SU-DHL-6 (cell line): ENCODE measurements around the gene DDX56.

Experiments
- H2AFZ ChIP-seq: fragments of 200-600 bp; sonication (generic); 2 replicates; pipeline ENCODE4 v1.6.1; 2014; ENCODE audit warnings: low read depth, mild to moderate bottlenecking, moderate library complexity, mixed read lengths, antibody characterized with exemption, low read length; ENCODE audit not compliant: severe bottlenecking
- H3F3A ChIP-seq: fragments of 200-600 bp; shearing (Covaris generic); 2 replicates; pipeline ENCODE4 v1.6.0; 2016; ENCODE audit warnings: antibody characterized with exemption, mild to moderate bottlenecking; ENCODE audit not compliant: insufficient read depth
- H3K27ac ChIP-seq: fragments of 200-600 bp; sonication (generic); 2 replicates; pipeline ENCODE4 v1.5.1; 2016; ENCODE audit warnings: low read depth, mild to moderate bottlenecking, low read length, moderate library complexity, mixed read lengths
- H3K27me3 ChIP-seq: fragments of 200-600 bp; sonication (generic), shearing (Covaris generic); 2 replicates; pipeline ENCODE4 v1.6.0; 2014; ENCODE audit warnings: mild to moderate bottlenecking, low read length
- H3K36me3 ChIP-seq: fragments of 200-600 bp; sonication (generic); 2 replicates; pipeline ENCODE4 v1.6.1; 2014; ENCODE audit warnings: mild to moderate bottlenecking, low read length, mixed read lengths
- H3K4me2 ChIP-seq: fragments of 300-600, 200-600 bp; shearing (Covaris generic), sonication (generic); 2 replicates; pipeline ENCODE4 v1.6.0; 2014; ENCODE audit warnings: low read length, low read depth, mild to moderate bottlenecking; ENCODE audit not compliant: poor library complexity, severe bottlenecking
- H3K4me3 ChIP-seq: fragments of 200-600 bp; sonication (generic); 2 replicates; pipeline ENCODE4 v1.5.1; 2014; ENCODE audit warnings: antibody characterized with exemption, low read length, mild to moderate bottlenecking, mixed read lengths; ENCODE audit not compliant: insufficient read depth, poor library complexity, severe bottlenecking
- H3K79me2 ChIP-seq: fragments of 200-600 bp; sonication (generic); 2 replicates; pipeline ENCODE4 v1.6.1; 2014; ENCODE audit warnings: mild to moderate bottlenecking, low read length, moderate library complexity; ENCODE audit not compliant: insufficient read depth
- H3K9ac ChIP-seq: fragments of 200-600 bp; sonication (generic); 2 replicates; pipeline ENCODE4 v1.7.0; 2014; ENCODE audit warnings: mild to moderate bottlenecking, low read length
- H3K9me2 ChIP-seq: fragments of 200-600 bp; sonication (generic); replicated peaks from 2 replicates; pipeline ENCODE4 v1.6.1; 2014; ENCODE audit warnings: low read length; ENCODE audit not compliant: insufficient read depth
- H3K9me3 ChIP-seq: fragments of 200-600 bp; sonication (generic); 2 replicates; pipeline ENCODE4 v1.6.1; 2014; ENCODE audit warnings: low read length, mixed read lengths; ENCODE audit not compliant: insufficient read depth
- H4K20me1 ChIP-seq: fragments of 200-600 bp; sonication (generic); 2 replicates; pipeline ENCODE4 v1.6.1; 2014; ENCODE audit warnings: low read depth, mild to moderate bottlenecking, antibody characterized with exemption, low read length, moderate library complexity, mixed read lengths
- CTCF ChIP-seq: fragments of 200-600 bp; sonication (generic); IDR thresholded peaks from one replicate; pipeline ENCODE4 v1.5.1; 2017; ENCODE audit warnings: antibody characterized with exemption, mild to moderate bottlenecking, low read length, moderate library complexity; ENCODE audit not compliant: insufficient read depth, poor library complexity, severe bottlenecking
- EZH2phosphoT487 ChIP-seq: fragments of 200-600 bp; sonication (generic), shearing (Covaris generic); conservative IDR thresholded peaks from 2 replicates; pipeline ENCODE4 v1.6.1; 2018; ENCODE audit warnings: mild to moderate bottlenecking, antibody characterized with exemption, low read length, moderate library complexity, mixed read lengths

Gene DDX56

GRCh38 chr7:44549457-44549856 is 24.3 kb downstream of the DDX56 start:
- H4K20me1 ChIP-seq, result no peaks in the 10 kb centered on the region
- H3K9ac ChIP-seq, result no peak overlapping the region
- no peaks in the 10 kb centered on the region for H3K79me2 ChIP-seq
- H3K4me3 ChIP-seq, result no peak overlapping the region
- H3F3A ChIP-seq, result no peaks in the 10 kb centered on the region
- no peak overlapping the region for H3K4me2 ChIP-seq
- no peak overlapping the region for H3K27ac ChIP-seq
- no peak for TF ChIP-seq CTCF
- TF ChIP-seq EZH2phosphoT487, result no peak
- H2AFZ ChIP-seq, result no peak overlapping the region
- no peaks in the 10 kb centered on the region for H3K9me3 ChIP-seq
- H3K27me3 ChIP-seq, result no peaks in the 10 kb centered on the region
- no peaks in the 10 kb centered on the region for H3K36me3 ChIP-seq
- H3K9me2 ChIP-seq, result no peaks in the 10 kb centered on the region

- H2AFZ ChIP-seq, result no peak overlapping the region
- H3F3A ChIP-seq, result no peaks in the 10 kb centered on the region
- H4K20me1 ChIP-seq, result no peaks in the 10 kb centered on the region
- H3K9me3 ChIP-seq, result no peaks in the 10 kb centered on the region
- H3K79me2 ChIP-seq, result no peaks in the 10 kb centered on the region
- TF ChIP-seq CTCF, result no peak
- TF ChIP-seq EZH2phosphoT487, result no peak
- H3K9ac ChIP-seq, result no peak overlapping the region
- no peak overlapping the region for H3K4me3 ChIP-seq
- H3K9me2 ChIP-seq, result no peaks in the 10 kb centered on the region
- H3K36me3 ChIP-seq, result no peaks in the 10 kb centered on the region
- H3K4me2 ChIP-seq, result no peak overlapping the region
- H3K27ac ChIP-seq, result no peak overlapping the region
- no peaks in the 10 kb centered on the region for H3K27me3 ChIP-seq
Measured at GRCh38 chr7:44548893-44549292, 24.8 kb downstream of the DDX56 start.

- Histone ChIP-seq H3K79me2 (no peaks in the 10 kb centered on the region), H3K9ac (no peak overlapping the region), H3K27ac (no peak overlapping the region), H2AFZ (no peak overlapping the region), H3K27me3 (no peaks in the 10 kb centered on the region), H3K36me3 (no peaks in the 10 kb centered on the region), H3K4me2 (no peak overlapping the region), H3K9me3 (no peaks in the 10 kb centered on the region), H4K20me1 (no peaks in the 10 kb centered on the region), H3K4me3 (no peak overlapping the region), H3F3A (no peaks in the 10 kb centered on the region), H3K9me2 (no peaks in the 10 kb centered on the region)
- no peak for TF ChIP-seq CTCF
- no peak for TF ChIP-seq EZH2phosphoT487
Measured at GRCh38 chr7:44547536-44548231, 26.0 kb downstream of the DDX56 start.
